Thyroid gland (tissue), 4 donors: ENCODE data around the gene WDR91.

Experiments
- POLR2A ChIP-seq, 2 donors: fragments of 450-650 bp; IDR thresholded peaks; one replicate each; pipeline ENCODE4 v1.6.1; 2017; ENCODE audit warnings: antibody characterized with exemption in 2 of 2, mild to moderate bottlenecking in 2 of 2, moderate library complexity in 1 of 2
- TF ChIP-seq, protein P1 (sequence below), 6 experiments: fragments of 200-600 bp in 3 of 6; fragments of 450-650 bp in 3 of 6; sonication (generic) in 3 of 6; IDR thresholded peaks; one replicate each; pipeline ENCODE4 v1.5.1; 2016 to 2019; ENCODE audit warnings: antibody characterized with exemption in 6 of 6, mild to moderate bottlenecking in 2 of 6, inconsistent platforms in 1 of 6, moderate library complexity in 1 of 6

DNA sequence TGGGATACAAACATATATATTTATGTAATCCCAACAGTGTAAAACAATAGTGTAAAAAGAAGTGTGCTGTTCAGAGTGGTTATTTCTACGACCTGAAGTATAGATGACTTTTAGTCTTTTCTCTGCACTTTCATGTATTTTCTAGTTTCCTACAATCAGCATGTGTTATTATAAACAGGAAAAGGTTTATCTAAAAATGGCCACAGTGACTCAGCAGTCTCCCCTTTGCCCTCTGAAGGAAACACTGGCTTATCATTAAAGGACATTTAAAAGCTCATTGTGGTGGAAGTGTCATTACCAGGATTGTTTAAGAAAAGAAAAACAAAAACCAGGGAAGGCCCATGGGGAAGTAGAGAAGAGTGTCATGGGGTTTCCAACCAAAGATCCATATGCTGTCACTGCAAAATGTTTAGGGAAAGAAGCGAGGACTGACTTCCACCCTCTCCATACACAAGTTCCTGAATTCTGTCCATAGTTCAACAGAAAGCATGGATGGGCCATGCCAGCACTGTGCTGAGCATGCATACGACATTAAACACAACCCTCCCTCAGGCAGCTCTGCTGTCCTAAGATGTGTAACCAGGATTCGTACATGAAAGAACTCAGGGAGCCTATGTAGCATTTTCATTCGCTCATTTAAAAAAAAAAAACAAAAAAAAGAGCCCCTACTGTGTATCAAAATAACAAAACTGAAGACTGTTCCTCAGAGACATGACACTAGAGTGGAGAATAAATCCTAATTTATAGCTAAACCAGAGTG is 51.0 kb downstream of the WDR91 start:
- TF ChIP-seq, protein P1, sequence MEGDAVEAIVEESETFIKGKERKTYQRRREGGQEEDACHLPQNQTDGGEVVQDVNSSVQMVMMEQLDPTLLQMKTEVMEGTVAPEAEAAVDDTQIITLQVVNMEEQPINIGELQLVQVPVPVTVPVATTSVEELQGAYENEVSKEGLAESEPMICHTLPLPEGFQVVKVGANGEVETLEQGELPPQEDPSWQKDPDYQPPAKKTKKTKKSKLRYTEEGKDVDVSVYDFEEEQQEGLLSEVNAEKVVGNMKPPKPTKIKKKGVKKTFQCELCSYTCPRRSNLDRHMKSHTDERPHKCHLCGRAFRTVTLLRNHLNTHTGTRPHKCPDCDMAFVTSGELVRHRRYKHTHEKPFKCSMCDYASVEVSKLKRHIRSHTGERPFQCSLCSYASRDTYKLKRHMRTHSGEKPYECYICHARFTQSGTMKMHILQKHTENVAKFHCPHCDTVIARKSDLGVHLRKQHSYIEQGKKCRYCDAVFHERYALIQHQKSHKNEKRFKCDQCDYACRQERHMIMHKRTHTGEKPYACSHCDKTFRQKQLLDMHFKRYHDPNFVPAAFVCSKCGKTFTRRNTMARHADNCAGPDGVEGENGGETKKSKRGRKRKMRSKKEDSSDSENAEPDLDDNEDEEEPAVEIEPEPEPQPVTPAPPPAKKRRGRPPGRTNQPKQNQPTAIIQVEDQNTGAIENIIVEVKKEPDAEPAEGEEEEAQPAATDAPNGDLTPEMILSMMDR (IDR thresholded peaks at IDR 0.05), result no peak
- no peak for TF ChIP-seq POLR2A (IDR thresholded peaks at IDR 0.05)
